GOT3 (cell line): ENCODE measurements around the gene ARHGEF4.
"Not testable (repeated sequence)": the region's sequence is repeated elsewhere in the genome, so short reads cannot be mapped to it uniquely, and the experiment has no call there.

Experiments
- DNase-seq: peaks from one replicate; lab custom pipeline; 2025; ENCODE audit warnings: mixed read lengths; lab: John Stamatoyannopoulos, UW

The ARHGEF4 gene

DNA sequence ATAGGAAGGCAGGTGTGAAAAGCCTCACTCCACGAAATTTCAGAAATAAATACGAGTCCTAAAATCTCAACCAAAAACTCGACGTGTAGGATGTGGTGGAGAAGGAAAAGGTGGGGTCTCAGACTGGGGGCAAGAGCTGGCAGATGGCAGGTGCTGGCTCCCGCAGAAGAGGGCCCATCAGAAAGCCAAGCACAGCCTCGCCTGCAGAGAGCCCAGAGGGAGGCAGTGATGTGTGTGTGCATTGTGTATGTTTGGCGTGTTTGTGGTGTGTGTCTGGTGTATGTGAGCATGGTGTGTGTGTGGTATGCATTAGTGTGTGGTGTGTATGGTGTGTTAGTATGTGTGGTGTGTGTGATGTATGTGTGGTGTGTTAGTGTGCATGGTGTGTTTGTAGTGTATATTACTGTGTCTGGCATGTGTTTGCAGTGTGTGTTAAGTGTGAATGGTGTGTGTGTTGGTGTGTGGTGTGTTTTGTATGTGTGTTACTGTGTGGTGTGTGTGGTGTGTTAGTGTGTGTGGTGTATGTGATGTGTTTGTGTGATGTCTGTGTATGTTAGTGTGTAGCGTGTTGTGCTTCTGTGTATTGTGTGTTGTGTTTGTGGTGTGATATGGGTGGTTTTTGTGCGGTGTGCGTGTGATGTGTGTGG lies 140.0 kb downstream of the ARHGEF4 start:
- DNase-seq = no peak

DNA sequence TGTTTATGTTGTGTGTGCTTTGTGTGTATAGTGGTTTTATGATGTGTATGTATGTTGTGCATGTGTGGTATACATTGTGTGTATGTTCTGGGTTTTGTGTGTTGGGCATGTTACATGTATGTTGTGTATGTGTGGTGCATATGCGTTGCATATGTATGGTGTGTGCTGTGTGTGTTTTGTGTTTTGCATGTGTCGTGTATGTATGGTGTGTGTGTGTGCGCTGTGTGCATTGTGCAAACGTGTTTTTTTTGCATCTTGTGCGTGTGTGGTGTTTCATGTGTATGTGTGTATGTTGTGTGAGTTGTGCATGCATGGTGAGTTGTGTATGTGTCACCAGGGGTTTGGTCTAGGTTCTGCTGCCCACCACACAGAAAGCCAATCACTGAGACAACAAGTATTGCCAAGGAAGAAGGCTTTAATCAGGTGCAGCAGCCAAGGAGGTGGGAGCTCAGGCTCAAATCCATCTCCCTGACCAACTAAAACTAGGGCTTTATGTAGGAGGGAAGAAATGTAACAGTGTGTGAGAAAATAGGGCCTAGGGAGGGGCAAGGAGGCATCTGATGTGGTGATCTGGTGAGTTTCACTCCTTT lies 140.8 kb downstream of the ARHGEF4 start:
- DNase-seq = no peak

DNA sequence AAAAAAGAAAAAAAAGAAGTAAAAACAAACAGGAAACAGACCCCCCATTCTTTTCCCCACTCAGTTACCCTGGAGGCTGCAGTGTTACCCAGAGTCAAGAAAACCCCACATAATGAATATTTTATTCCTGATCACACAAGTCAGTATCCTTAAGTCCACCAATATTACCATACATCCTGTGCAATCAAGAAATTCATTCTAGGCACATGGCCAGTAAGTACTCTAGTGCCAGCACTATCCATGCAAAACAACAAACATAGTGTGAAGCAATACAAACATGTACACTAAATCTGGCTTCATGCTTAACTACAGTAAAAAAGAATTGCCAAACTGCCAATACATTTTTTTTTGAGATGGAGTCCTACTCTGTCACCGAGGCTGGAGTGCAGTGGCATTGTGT lies 145.0 kb downstream of the ARHGEF4 start:
- no peak for DNase-seq

DNA sequence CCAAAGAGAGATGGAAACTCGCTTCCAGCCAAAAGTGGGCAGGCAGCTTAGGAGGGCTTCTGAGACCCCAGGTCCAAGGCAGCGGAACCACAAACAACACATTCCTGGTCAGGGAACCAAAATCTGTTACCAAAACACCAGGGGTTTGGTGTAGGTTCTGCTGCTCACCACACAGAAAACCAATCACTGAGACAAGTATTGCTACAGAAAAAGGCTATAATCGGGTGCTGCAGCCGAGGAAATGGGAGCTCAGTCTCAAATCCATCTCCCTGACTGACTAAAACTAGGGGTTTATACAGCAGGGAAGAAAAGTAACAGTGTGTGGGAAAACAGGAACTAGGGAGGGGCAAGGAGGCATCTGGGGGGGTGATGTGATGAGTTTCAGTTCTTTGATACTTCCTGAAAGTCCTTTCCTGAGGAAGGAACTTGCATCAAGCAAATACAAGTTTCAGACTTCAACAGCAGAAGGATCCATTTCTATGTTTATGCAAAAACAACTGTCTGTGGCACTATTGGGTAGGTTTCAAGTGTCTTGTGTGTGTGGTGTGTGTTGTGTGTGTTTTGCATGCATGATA lies 148.6 kb downstream of the ARHGEF4 start:
- no peak for DNase-seq

DNA sequence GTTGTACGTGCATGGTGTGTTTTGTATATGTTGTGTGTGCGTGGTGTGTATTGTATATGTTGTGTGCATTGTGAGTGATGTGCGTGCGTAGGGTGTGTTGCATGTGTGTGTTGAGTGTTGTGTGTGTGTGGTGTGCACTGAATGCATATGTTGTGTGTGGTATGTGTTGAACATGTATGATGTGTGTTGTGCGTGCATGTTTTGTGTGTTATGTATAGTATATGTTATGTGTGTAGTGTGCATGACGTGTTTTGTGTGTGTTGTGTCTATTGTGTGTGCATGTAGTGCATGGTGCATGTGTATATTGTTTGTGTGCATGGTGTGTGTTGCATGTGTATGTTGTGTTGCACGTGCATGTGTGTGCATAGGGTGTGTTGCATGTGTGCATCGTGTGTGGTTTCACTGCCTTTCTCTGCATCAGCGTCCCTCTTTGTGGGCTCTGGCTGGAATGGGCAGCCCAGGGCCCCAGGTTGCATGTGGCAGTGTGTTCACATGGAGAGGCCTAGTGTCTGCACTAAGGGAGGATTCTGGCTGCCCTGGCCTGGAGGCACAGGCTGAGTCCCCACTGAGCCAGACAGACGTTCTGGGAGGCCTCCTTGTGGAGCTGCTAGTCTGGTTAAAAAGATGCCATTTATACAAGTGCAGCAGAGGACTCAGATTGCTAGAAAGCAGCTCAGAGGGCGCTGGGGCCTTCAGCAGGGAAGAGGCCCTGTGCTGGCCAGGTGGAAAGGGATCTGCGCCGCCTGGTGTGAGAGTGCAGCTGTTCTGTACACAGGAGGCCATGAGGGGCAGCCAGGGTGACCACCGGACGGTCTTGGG lies 149.3 kb downstream of the ARHGEF4 start:
- no peak for DNase-seq

DNA sequence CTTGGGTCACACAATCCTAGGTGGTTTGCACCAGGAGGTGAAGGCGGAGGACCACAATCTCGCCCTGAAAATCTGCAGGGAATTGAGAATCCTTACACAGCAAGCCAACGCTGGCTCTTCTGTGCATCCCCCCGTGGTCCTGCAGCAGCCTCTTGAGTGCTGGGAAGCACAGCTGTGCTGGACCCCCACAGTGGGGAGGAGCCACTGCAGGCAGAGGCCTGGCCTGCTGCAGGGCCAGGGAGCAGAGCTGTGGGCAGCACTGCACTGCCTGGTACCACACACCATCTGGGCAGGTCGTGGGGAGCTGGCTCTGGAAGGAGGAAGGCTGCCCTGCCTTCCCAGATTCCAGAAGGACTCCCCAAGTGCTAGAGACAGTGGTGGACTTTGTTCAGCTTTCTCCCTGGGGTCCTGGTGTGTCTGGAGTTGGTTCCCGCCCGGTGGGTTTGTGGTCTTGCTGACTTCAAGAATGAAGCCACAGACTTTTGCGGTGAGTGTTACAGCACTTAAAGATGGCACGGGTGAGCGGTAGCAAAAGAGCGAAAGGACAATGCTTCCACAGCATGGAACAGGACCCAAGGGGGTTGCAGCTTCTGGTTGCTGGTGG lies 150.3 kb downstream of the ARHGEF4 start:
- no peak for DNase-seq

DNA sequence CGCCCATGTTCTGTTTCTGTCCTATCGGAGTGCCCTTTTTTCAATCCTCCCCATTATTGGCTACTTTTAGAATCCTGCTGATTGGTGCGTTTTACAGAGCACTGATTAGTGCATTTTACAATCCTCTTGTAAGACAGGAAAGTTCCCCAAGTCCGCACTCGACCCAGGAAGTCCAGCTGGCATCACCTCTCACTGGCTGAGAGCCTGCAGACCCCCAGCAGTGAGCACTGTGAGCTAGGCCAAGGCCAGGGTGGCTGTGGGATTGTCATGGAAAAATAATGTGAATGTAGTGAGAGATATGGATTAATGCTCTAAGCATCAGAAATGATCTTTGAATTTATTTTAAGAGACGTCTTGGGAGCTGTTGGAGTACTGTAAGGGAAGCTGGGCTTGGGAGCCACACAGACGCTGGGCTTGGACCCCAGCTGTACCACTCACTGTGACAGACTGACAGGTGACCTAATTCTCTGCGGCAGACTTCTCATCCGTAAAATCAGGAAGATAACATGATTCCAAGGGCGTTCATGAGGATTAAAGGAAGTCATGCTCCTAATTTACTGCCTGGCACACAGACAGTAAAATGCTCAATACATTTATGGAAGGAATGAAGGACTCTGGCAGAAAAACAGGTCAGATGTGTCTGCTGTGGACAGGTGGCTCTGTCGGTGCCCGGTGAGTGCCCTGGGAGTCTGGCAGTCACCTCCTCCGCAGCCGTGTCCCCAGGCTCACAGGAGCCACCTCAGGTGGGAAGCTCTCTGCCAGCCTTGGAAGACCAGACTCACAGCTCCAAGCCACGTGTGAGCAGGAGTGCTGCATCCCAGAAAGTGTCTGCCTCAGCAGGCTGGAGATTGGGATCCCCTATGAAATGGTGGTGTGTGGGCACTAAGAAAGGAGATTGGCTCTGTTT lies 151.1 kb downstream of the ARHGEF4 start:
- DNase-seq = no peak

DNA sequence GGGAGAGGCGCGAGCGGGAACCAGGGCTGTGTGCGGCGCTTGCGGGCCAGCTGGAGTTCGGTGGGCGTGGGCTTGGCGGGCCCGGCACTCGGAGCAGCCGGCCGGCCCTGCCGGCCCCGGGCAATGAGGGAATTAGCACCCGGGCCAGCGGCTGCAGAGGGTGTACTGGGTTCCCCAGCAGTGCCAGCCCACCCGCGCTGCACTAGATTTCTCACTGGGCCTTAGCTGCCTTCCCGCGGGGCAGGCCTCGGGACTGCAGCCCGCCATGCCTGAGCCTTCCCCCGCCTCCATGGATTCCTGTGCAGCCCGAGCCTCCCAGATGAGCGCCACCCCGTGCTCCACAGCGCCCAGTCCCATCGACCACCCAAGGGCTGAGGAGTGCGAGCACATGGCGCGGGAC lies 154.7 kb downstream of the ARHGEF4 start:
- DNase-seq = not testable (repeated sequence)

DNA sequence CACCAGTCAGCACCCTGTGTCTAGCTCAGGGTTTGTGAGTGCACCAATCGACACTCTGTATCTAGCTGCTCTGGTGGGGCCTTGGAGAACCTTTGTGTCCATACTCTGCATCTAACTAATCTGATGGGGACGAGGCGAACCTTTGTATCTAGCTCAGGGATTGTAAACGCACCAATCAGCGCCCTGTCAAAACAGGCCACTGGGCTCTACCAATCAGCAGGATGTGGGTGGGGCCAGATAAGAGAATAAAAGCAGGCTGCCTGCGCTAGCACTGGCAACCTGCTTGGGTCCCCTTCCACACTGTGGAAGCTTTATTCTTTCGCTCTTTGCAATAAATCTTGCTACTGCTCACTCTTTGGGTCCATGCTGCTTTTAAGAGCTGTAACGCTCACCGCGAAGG lies 155.3 kb downstream of the ARHGEF4 start:
- not testable (repeated sequence) for DNase-seq

DNA sequence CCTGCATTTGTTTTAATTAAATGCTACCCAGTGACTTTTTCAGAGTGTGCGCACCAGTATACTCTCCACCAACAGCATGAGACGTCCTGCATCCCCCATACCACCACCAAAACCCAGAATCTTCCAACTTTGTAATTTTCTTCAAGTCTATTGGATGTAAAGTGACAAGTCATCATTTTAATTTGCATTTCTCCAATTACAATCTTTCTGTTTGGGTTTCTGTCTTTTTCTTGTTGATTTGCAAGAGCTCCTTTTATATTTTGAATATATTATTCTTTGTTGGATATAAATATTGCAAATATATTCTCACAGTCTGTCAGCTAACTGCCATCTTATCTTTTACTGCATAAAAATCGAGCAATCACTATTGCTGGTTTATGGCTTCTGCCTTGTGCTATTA lies 160.0 kb downstream of the ARHGEF4 start:
- no peak for DNase-seq

DNA sequence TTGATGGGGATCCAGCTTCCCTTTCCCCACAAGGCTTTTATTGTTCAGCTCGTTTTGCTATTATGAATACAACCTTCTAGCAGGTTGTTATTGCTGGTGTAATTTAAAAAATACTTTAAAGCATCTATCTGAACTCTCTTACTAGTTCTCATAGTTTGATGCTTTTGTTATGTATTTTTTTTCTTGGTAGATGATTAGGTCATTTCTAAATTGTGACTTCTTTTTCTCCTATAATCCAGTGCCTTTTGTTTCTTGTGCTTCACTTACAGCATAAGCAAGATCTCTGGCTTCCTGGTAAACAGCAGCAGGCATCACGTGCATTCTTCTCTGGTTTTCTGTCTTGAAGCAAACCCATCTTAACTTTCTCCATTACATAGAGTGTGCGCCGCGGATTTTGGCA lies 160.5 kb downstream of the ARHGEF4 start:
- DNase-seq = no peak

DNA sequence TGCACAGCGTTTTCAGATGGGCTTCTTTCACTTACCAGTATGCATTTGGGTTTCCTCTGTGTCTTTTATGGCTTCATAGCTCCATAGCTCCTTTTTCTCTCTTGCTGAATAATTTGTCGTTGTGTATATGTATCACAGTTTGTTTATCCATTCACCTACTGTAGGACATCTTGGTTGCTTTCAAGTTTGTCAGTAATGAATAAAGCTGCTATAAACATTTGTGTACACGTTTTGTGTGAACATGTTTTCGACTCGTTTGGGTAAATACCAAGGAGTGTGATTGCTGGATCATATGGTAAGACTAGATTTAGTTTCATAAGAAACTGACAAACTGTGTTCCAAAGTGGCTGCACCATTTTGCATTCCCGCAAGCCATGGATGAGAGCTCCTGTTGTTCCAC lies 161.8 kb downstream of the ARHGEF4 start:
- no peak for DNase-seq

DNA sequence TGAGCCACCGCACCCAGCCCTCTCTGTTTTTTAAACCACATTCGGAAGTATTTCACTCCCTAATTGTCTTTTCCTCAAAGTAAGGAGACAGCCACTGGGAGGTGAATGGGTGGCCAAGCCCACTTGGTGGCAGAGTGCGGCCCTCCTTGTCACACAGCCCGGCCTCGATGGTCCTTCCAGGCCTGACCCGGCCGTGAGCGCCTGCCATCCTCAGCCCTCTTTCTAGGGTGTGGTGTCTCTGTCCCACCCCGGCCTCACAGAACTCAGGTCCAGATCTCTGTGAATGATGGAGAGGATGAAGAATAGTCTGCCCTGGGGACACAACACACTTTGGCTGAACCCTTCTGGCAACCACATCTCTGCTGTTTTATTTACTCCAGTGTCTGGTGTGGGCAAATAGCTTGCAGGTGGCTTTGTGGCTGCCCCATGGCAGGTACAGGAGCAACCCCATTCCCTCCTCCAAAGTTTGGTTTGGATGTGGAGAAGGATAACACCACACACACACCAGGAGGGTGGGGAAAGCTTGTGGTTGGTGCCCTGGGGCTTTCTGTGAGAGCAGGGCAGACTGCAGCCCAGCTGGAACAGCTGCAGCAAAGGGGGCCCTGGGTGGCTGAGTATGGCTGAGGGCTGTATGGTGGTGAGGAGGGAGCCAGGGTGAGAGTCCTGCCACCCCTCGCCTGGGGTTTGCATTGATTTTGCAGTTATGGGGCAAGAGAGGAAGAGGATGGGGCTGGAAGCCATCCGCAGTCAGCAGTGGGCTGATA lies 167.9 kb downstream of the ARHGEF4 start:
- no peak for DNase-seq

DNA sequence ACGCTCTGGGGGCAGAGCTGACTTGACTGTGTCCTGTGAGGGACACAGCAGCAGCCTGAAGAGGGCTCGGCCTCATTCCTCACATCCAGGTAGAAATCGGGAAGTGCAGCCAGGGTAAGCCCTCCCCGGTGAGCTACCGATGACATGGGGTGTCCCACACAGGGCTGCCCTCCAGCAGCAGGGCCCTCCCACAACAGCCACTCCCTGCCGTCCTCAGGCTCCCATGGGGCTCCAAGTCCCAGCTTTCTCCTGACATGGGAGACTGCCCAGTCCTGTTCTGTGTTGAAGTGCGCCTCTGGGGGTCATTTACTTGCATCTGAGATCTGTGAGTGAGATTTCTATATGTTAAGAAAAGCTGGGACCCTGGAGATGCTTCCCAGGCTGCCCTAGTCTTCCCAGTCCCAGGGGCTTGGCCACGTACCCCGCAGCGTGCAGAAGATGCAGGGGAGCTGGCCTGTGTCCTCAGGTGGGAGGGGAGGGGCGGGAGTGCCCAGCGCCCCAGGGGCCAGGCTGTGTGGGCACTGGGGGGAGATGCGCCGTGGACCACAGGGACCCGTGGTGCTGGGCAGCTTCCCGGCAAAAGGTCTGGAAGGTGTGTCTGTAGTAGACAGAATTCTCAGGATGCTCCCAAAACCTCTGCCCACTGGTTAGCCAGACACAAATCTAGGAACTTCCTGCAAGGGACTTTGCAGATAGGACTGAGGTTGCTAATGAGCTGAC lies 168.7 kb downstream of the ARHGEF4 start:
- DNase-seq = no peak

DNA sequence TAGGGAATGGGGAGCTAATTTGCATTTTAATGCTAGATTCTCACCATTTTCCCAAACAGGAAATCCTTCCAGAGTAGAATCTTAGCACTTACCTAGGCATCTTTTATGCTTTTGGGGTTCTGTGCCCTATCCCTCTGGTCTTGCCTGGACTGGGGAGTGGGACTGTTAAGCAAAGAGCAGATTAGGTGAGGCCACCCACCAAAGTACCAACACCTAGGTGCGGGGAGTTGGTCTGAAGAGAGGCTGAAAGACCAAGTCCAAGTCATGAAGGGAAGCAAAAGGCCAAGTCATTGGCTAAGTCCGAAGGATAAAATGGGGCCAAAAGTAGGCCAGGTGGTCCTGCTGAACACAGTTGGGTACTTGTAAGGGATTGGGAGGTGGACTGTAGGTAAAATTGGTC lies 169.8 kb downstream of the ARHGEF4 start:
- no peak for DNase-seq

DNA sequence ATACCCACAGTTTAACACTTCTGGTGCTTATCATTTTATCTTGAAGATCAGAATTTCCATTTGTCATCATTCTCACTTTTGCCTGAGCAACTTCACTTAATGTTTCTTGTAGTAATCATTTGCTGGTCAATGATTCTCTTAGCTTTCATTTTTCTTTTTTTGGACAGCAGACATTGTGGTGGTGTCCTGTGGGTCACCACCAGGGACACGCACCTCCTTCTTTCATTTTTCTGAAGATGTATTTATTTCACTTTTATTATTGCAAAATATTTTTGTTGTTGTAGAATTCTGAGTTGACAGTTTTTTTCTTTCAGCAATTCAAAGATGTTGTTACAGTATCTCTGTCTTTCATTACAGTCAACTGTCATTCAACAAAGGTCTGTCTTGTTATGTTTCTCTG lies 172.3 kb downstream of the ARHGEF4 start:
- no peak for DNase-seq

DNA sequence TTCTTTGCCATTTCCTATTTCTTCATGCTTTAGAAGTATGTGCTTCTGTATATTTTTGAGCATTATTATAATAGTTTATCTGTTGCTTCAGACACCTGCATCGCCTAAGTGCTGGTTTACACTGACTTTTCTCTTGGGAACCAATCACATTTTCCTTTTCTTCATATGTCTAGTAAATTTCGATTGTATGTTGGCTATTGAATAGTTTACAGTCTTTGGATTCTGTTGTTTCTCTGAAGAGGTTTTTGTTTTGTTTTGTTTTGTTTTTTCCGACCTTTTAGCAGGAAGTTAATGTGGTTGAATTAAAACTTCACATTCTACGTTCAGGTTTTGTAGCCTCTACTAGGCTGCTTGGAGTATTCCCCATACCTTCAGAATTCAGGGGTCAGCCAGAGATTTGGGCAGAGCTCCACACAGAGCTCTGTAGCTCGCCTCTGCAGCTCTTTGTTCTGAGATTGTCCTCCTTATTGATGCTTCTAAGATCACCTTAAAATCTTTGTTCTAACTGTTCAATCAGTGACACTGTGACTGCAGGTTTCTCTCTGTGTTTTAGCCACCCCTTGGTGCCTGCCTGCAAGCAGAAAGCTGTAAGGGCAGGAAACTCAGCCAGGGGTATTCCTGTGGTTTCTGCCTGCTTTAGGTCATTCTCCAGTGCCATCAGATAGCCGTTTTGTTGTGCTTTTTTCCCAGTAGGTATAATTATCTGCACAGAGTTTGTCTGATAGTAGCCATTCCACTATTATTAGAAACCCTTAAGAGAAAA lies 173.2 kb downstream of the ARHGEF4 start:
- no peak for DNase-seq

DNA sequence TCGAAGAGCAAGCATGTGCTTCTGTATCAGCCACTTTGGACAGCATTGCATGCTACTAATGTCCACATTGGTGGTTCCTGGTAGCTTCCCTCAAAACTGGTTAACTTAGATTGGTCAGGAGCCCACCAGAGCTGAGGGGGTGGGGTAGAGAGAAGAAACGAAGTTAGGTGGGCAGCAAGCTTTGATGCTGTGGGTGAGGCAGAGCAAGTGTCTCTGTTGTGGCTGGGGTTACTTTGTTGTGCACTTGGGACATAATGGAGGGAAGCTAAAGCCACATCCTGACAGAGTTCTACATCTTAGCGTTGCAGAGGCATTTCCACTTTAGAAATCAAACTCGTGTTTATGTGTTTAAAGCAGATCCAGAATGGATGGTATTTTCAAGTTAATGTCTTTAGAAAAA lies 173.9 kb downstream of the ARHGEF4 start:
- no peak for DNase-seq

DNA sequence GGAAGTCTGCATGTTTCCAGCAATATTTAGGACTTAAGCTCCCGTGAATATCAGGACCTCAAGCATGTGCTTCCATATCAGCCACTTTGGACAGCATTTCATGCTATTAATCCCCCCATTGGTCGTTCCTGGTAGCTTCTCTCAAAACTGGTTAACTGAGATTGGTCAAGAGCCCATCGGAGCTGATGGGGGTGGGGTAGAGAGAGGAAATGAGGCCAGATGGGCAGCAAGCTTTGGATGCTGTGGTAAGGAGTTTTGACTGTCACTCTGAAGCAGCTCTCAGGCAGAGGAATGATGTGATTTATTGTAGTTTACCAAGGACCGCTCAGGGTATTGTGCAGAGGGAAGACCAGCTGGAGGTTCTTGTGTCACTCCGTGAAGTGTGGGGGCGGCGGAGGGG lies 174.8 kb downstream of the ARHGEF4 start:
- DNase-seq = no peak
